Left lung (tissue), 10 donors: ENCODE data around the gene ZNF484. TPM values are rescaled to one million over a fixed set of nuclear protein-coding genes. Genes with fewer than 3 reads are reported as not detected.
A peak's percentile ranks its signal among the peaks of the same experiment; 100 is the strongest.

Experiments
- ATAC-seq: fragments of 200-7000 bp; cut with Tn5 transposase; one replicate; pipeline ENCODE4 v1.9.1; 2020; ENCODE audit warnings: moderate library complexity
- DNase-seq, 4 donors: peaks; one replicate each; pipeline ENCODE4 v3.0.0-alpha.2; 2013 to 2020
- H3K27ac ChIP-seq, 2 donors: fragments of 200-600 bp; sonication (generic) in 1 of 2; one replicate each; pipeline versions ENCODE4 v1.5.0 to v1.8.0; 2020 to 2021
- H3K27me3 ChIP-seq, 2 donors: fragments of 200-600 bp; sonication (generic) in 1 of 2; one replicate each; pipeline versions ENCODE4 v1.5.0 to v1.8.0; 2020 to 2021
- H3K36me3 ChIP-seq, 2 donors: fragments of 200-600 bp; sonication (generic) in 1 of 2; one replicate each; pipeline versions ENCODE4 v1.5.0 to v1.8.0; 2020 to 2021
- H3K4me1 ChIP-seq, 2 donors: fragments of 200-600 bp; one replicate each; pipeline ENCODE4 v1.8.0; 2021
- H3K4me3 ChIP-seq, 2 donors: fragments of 200-600 bp; sonication (generic) in 1 of 2; one replicate each; pipeline versions ENCODE4 v1.5.0 to v1.8.0; 2020 to 2021; ENCODE audit warnings: mild to moderate bottlenecking in 1 of 2
- H3K9me3 ChIP-seq, 2 donors: fragments of 200-600 bp; sonication (generic) in 1 of 2; one replicate each; pipeline versions ENCODE4 v1.5.0 to v1.8.0; 2020 to 2021
- CTCF ChIP-seq, 2 donors: fragments of 200-600 bp; sonication (generic) in 1 of 2; IDR thresholded peaks; one replicate each; pipeline versions ENCODE4 v1.5.0 to v1.8.0; 2021; ENCODE audit warnings: antibody characterized with exemption in 2 of 2
- intact Hi-C, 2 donors: fragments of 100-400 bp; cut with DNase I; formaldehyde crosslinking; loops; one replicate each; pipeline versions ENCODE4 v1.11.2 to v1.14.2; 2022
- polyA plus RNA-seq, 6 donors: library from polyadenylated mRNA; unstranded; fragments of 120-200 nt; gene quantifications; one replicate each; pipeline ENCODE4 v1.2.1, GENCODE V29; 2013; ENCODE audit not compliant: insufficient read length in 6 of 6
- total RNA-seq, 2 donors: library from RNA; stranded (reverse); fragmentation: NEBNext Ultra II Directional; extraction: Animal tissue kit (Norgen Biotek cat#: 25700); gene quantifications; one replicate each; pipeline ENCODE4 v1.2.1, GENCODE V29; 2021
- donor health status: DM: no; HTN: yes; CAD: no.
- donor health status: DM: no; HTN: no; CAD: no.

The ZNF484 gene
- total and polyA plus RNA-seq, 8 donors, result 8.4 to 13.2 (median 11.6) TPM

DNA sequence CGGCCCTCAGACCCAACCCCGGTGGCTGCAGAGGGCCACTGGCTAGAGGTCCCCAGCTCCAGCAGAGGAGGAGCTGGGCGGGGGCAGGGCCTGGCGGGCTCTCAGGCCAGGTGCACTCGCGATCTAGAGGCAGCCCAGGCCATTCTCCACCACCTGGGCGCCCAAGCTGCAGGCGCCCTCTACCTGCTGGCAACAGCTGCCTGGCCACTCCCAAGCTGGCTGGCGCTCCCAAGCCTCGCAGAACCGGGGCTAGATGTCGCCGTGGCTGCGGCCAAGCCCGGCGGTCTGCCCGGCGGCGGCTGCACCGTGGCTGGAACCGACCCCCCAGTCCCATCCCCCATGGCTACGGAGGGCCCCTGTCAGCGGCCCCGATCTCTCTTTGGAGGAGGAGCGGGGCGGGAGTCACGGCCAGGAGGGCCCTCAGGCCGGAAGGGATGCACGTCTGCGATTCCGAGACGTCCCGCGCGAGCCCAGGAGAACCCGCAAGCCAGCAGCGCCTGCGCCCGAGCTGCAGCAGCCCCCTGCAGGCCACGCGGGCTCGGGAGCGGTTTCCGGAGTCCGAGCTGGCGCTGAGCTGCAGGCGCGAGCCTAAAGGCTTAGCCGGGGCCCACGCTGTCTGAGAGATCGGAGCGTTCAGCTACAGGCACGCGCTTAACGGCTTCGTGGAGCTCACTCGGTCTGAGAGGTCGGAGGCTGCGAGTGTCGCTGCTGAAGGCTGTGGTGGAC lies 68.9 kb downstream of the ZNF484 start:
- H3K4me3 ChIP-seq, result no peak overlapping the region
- DNase-seq (peak; percentile 44 to 88 (median 70)), ATAC-seq (peak; percentile 85)
- no peaks in the 10 kb centered on the region for H3K9me3 ChIP-seq
- no peak overlapping the region for H3K27ac ChIP-seq
- intact Hi-C loops, result no loop called here
- H3K27me3 ChIP-seq, result peaks cover 87 to 98% of the 10 kb centered on the region in 2 donors
- TF ChIP-seq CTCF (IDR thresholded peaks at IDR 0.05), result no peak
- H3K4me1 ChIP-seq, result peaks cover 20 to 24% of the 10 kb centered on the region in 2 donors
- no peaks in the 10 kb centered on the region for H3K36me3 ChIP-seq

DNA sequence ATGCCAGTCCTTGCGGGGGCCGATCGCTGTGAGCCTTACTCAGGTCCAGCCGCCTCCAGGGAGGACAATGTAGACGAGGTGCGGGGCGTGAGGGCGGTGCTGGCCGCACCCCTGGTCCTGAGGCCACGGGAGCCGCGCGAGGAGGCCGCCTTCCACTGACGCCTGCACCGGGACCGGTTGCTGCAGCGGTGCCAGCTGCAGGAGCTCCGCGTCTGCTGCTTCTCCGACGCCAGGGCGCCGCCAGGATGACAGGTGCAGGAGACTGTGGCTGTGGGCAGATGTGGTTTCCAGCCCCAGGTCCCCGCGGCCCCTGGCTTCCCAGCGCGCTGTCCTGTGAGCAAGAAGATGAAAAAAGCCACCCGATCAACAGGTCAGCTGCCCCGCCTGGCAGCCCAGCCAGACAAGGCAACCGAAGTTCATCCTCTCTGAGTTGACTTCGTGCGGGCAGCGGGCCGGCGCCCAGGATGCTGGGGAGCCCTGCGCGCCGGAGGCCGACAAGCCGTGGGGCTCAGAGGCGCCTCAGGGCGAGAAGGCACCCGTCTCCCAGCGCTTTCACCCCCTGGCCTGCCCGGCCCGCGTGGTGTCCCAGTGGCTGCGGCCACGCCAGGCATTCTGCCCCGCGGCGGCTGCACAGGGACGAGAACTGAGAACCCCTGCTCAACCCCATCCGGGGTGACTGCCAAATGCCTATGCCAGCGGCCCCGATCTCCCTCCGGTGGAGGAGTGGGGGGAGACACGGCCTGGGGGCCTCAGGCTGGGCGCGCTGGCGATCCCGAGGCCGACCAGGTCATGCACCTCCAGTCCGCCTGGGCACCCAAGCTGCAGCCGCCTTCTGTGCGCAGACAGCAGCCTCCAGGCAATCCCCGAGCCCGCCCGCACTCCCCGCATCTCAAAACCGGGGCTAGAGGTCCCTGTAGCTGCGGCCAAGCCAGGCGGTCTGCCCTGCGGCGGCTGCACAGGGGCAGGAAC lies 69.8 kb downstream of the ZNF484 start:
- peaks cover 78 to 98% of the 10 kb centered on the region in 2 donors for H3K27me3 ChIP-seq
- no peak for TF ChIP-seq CTCF (IDR thresholded peaks at IDR 0.05)
- ATAC-seq, result peak; percentile 18

GRCh38 chr9:92807031-92807756 lies 70.6 kb downstream of the ZNF484 start:
- Histone ChIP-seq H3K4me1 (peaks cover 20 to 24% of the 10 kb centered on the region in 2 donors), H3K9me3 (no peaks in the 10 kb centered on the region), H3K27me3 (peaks cover 70 to 98% of the 10 kb centered on the region in 2 donors), H3K27ac (no peak overlapping the region), H3K4me3 (no peak overlapping the region), H3K36me3 (no peaks in the 10 kb centered on the region)
- DNase-seq (no peak), ATAC-seq (no peak)
- intact Hi-C loops, result no loop called here
- no peak for TF ChIP-seq CTCF (IDR thresholded peaks at IDR 0.05)

More for the DNA sequence above, 69.8 kb downstream of the ZNF484 start:
- Histone ChIP-seq H3K27ac (no peak overlapping the region), H3K9me3 (no peaks in the 10 kb centered on the region), H3K4me3 (no peak overlapping the region), H3K36me3 (no peaks in the 10 kb centered on the region), H3K4me1 (peaks cover 20 to 24% of the 10 kb centered on the region in 2 donors)
- intact Hi-C loops, result no loop called here
- peak in 1 of 4 donors; percentile 76 for DNase-seq

GRCh38 chr9:92804727-92805126 lies 73.1 kb downstream of the ZNF484 start:
- Histone ChIP-seq H3K9me3 (no peaks in the 10 kb centered on the region), H3K36me3 (no peaks in the 10 kb centered on the region), H3K27ac (no peak overlapping the region), H3K4me3 (no peak overlapping the region), H3K4me1 (peaks cover 18 to 24% of the 10 kb centered on the region in 2 donors), H3K27me3 (peaks cover 45 to 83% of the 10 kb centered on the region in 2 donors)
- DNase-seq (no peak), ATAC-seq (no peak)
- no peak for TF ChIP-seq CTCF (IDR thresholded peaks at IDR 0.05)
- intact Hi-C loops, result no loop called here
